OCI-LY3 (cell line): ENCODE data around the gene MORC2.

Source experiments
- CTCF ChIP-seq: fragments of 200-600, 300-600 bp; sonication (generic); IDR thresholded peaks from 2 replicates; pipeline ENCODE4 v1.5.1; 2014; ENCODE audit warnings: antibody characterized with exemption, low read length, low read depth
- EZH2phosphoT487 ChIP-seq: fragments of 200-600 bp; shearing (Covaris generic); IDR thresholded peaks from 2 replicates; pipeline ENCODE4 v1.6.1; 2018; ENCODE audit warnings: antibody characterized with exemption, mixed run types, low read depth

- TF ChIP-seq EZH2phosphoT487 (no peak), CTCF (no peak)
Observed at GRCh38 chr22:30944986-30945385, 23.6 kb downstream of the MORC2 start.
